Right renal pelvis (tissue), 4 donors: ENCODE data around the gene H1-8. TPM values are rescaled to one million over a fixed set of nuclear protein-coding genes. Genes with fewer than 3 reads are reported as not detected.

Experiments
- DNase-seq, 4 donors: peaks; one replicate each; pipeline ENCODE4 v3.0.0-alpha.2; 2013; ENCODE audit warnings: low read depth in 4 of 4, low spot score in 3 of 4, missing footprints in 1 of 4
- polyA plus RNA-seq, 4 donors: library from polyadenylated mRNA; unstranded; fragments of 120-200 nt; gene quantifications; one replicate each; pipeline ENCODE4 v1.2.1, GENCODE V29; 2013; ENCODE audit not compliant: insufficient read length in 4 of 4

The H1-8 gene
- polyA plus RNA-seq, 4 donors: not detected

- DNase-seq: no peak
These were observed 43.9 kb downstream of the H1-8 start for GRCh38 chr3:129586746-129587430.

DNA sequence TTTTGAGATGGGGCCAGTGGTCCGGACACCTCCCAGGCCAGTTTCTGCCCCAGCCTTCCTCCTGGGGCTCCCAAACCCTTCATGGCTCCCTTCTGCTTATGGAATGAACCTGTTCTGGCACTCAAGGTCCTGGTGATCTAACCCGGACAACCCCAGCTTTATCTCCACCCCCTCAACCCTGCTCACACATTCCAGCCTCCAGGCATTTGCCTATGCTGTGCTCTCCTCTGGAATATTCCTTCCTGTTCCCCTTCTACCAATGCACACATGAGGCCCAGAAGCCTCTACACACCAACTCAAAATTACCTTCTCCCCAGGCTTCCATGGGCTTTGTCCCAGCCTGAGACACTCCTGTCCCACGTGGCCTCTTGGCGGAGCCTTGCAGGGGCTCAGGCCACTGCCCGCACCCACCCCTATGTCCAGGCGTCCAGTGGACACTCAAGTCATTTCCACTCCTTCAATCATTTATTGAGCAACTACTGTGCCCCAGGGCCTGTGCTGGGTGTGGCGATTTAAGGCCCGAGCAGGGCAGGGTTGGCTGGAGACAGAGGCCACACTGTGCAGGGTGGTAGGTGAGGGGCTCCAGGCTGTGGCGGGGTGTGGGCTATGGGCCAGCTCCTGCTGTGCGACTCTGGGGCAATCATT is 44.7 kb downstream of the H1-8 start:
- no peak for DNase-seq

DNA sequence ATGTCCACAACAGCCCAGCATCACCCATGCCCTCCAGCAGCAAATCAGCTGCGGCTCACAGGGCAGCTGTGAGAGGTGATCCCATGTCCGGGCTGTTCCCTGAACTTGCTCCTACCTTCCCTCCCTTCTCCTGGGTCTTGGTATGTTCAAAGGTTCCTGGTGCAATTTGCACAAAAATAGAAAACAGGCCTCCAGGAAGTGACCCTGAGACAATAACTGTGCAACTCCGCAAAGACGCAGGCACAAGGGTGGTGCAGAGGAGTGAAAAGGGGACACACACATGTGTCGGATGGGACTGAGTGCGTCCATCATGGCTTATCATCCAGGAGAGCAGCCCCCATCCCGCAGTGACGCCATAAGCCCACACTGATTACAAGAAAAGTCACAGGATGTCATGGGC is 47.2 kb downstream of the H1-8 start:
- DNase-seq: no peak

GRCh38 chr3:129591932-129592331 is 49.0 kb downstream of the H1-8 start:
- DNase-seq: no peak

GRCh38 chr3:129592381-129593131 is 49.6 kb downstream of the H1-8 start:
- DNase-seq: no peak

- DNase-seq: no peak
These were observed 50.2 kb downstream of the H1-8 start for GRCh38 chr3:129593230-129593594.

GRCh38 chr3:129593595-129594339 is 50.8 kb downstream of the H1-8 start:
- DNase-seq: no peak

GRCh38 chr3:129594409-129594808 is 51.4 kb downstream of the H1-8 start:
- no peak for DNase-seq

GRCh38 chr3:129594907-129595390 is 52.0 kb downstream of the H1-8 start:
- no peak for DNase-seq

DNA sequence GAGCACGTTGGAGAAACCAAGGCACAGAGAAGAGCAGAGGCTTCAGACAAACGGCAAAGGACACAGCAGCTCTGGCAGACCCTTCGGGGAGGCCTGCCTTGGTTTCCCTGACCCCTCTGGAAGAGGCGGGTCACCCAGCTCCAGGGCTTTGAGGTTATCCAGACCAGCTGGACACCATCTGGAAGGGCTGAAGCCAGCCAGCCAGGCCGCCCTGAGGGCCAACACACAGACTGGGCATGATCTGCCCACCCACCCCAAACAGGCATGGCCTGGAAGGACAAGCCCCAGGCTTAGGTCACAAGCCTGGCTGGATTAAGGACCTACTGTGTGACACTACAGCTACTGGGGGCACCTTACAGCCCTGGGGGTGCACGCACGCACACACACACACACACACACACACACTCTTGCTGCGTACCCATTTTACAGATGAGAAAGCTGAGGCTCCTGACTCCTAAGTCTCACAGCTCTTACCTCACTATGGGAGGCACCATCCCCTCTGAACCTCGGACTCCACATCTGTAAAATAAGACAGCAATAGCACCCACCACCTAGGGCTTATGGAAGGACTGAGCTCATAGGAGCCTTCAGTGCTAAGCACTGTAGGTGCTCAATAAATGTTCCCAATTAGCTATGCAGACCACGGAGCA is 52.7 kb downstream of the H1-8 start:
- DNase-seq: no peak

DNA sequence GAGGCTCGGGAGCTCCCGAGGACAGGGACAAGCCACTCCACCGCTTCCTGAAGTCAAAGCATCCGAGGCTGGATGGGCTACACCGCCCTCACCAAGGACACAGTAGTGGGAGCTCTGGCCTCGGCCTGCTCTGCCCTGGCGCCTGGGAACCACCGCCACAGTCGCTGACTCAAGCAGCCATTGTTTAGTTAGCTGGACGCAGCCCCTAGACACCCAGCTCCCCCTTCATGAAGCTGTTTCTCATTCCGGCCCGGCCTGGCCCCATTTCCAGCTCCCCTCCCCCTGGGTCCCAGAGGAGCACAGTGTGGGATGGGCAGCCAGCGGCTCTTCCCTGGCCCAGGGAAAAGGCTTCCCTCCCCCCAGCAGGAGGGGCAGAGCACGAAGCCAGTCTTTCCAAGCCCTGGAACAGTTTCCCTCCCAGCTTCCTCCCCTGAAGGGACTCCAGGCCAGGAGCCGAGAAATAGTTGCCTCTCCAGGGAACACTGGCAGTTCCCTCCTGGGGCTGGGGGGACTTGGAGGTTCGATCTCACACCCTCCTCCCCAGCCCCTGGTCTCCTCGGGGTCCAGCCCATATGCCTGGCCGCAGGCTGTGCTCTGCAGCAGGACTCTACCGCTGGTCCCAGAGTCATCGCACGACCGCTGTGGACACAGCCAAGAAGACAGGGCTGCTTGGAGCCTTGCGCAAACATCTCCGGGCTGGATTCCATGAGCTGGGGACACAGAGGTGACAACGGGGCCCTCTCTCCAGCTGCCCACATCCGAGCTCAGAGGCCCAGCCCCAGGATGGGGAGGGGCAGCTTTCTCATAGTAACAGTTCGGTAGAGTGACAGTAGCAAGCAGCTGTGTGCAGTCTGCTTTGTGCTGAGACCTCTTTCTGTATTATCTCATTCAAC is 53.5 kb downstream of the H1-8 start:
- DNase-seq: peak in 2 of 4 donors; percentile 77 to 81

DNA sequence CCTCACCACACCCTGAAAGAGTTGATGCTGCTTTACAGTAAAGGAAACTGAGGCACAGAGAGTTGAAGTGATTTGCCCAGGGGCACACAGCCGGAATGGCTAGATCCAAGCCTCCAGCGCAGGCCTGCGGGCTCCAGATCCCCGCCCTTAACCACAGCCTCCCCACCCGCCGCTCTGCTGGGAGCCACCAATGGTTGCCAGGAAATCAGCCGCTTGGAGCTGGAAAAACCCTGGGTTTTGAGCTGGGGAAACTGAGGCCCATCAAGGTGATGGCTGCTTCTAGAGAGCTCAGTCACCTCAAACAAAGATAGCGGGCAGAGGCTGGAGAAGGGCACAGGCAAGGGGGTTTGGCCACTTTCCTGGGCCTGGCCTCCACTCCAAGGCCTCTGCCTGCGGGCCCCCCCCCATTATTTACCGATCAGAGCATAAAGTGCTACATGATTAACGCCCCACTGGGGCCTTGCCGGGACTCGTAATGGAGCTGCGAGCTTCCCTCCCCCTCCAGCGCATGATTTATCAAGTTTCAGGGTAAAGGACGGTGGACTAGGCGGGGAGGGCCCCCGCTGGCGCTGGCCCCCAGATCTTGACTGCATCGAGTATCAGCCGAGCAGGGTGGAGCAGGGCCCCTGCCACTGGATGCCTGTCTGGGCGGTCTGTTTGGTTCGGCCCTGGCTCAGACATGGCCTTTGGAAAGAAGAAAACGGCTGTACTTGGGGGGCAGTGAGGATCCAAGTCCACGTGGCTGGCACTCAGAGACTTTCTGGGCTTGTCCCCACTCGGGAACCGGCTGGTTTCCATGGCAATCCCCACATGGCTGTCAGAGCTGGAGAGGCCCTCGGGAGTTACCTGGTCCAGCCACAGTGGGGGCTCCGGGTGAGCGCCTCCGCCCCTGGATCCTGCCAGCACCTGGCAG is 54.4 kb downstream of the H1-8 start:
- no peak for DNase-seq

GRCh38 chr3:129598000-129598381 is 55.0 kb downstream of the H1-8 start:
- no peak for DNase-seq

DNA sequence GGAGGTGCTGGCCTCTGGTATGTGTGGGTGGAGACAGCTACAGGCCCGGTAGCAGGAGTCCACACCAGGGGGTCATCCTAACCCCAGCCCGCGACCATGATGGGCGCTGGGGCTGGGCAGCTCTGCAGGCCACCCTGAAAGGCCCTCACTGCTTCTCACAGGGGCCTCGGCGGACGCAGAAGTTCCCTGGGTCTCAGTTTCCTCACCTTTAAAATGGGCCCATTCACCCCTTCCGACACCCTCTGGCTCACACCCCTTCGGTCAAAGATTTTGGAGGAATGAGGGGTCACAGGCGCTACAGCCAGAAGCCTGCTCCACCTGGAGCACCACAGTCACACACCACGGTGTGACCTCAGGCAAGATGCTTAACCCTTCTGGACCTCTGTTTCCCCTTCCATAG is 55.5 kb downstream of the H1-8 start:
- no peak for DNase-seq

GRCh38 chr3:129599073-129599472 is 56.1 kb downstream of the H1-8 start:
- no peak for DNase-seq

GRCh38 chr3:129599607-129600006 is 56.6 kb downstream of the H1-8 start:
- no peak for DNase-seq

- no peak for DNase-seq
These were observed 57.4 kb downstream of the H1-8 start for GRCh38 chr3:129600348-129600747.
